GM19467 (cell line): ENCODE measurements around the gene EMP3.

Experiments
- ATAC-seq: cut with Tn5 transposase; IDR thresholded peaks from one replicate; pipeline ENCODE4 v1.9.1; 2021; ENCODE audit warnings: mild to moderate bottlenecking, moderate library complexity; ENCODE audit not compliant: unreplicated experiment

EMP3 gene

GRCh38 chr19:48342841-48343540 is 17.6 kb downstream of the EMP3 start:
- ATAC-seq, result no peak

GRCh38 chr19:48344892-48345291 is 19.5 kb downstream of the EMP3 start:
- no peak for ATAC-seq

GRCh38 chr19:48346191-48346590 is 20.8 kb downstream of the EMP3 start:
- no peak for ATAC-seq

- no peak for ATAC-seq
Observed at GRCh38 chr19:48348045-48348444, 22.7 kb downstream of the EMP3 start.

GRCh38 chr19:48348737-48349136 is 23.4 kb downstream of the EMP3 start:
- ATAC-seq, result no peak

GRCh38 chr19:48350856-48351255 is 25.5 kb downstream of the EMP3 start:
- ATAC-seq, result no peak

- no peak for ATAC-seq
Observed at GRCh38 chr19:48351341-48351752, 26.0 kb downstream of the EMP3 start.

- ATAC-seq, result no peak
Observed at GRCh38 chr19:48353677-48354076, 28.3 kb downstream of the EMP3 start.

- ATAC-seq, result no peak
Observed at GRCh38 chr19:48354332-48354992, 29.1 kb downstream of the EMP3 start.

- no peak for ATAC-seq
Observed at GRCh38 chr19:48355365-48355954, 30.1 kb downstream of the EMP3 start.

GRCh38 chr19:48359123-48359522 is 33.8 kb downstream of the EMP3 start:
- no peak for ATAC-seq

- no peak for ATAC-seq
Observed at GRCh38 chr19:48361912-48362311, 36.6 kb downstream of the EMP3 start.

GRCh38 chr19:48362716-48363499 is 37.6 kb downstream of the EMP3 start:
- ATAC-seq, result peak; percentile 43

- ATAC-seq, result peak; percentile 8
Observed at GRCh38 chr19:48363500-48363809, 38.1 kb downstream of the EMP3 start.

- peak; percentile 77 for ATAC-seq
Observed at GRCh38 chr19:48363810-48364597, 38.7 kb downstream of the EMP3 start, which contains the start of the genes SYNGR4 and TMEM143. Gene SYNGR4 (plus strand): TSS chr19:48364367. CDS start chr19:48365843, 1,476 bp downstream. Gene TMEM143 (minus strand): TSS chr19:48363940. CDS start chr19:48363920, 20 bp downstream.

- no peak for ATAC-seq
Observed at GRCh38 chr19:48364598-48365348, 39.4 kb downstream of the EMP3 start.

GRCh38 chr19:48365602-48366001 is 40.2 kb downstream of the EMP3 start:
- ATAC-seq, result no peak

- no peak for ATAC-seq
Observed at GRCh38 chr19:48367855-48368254, 42.5 kb downstream of the EMP3 start.

GRCh38 chr19:48368936-48369335 is 43.6 kb downstream of the EMP3 start:
- ATAC-seq, result no peak

- ATAC-seq, result no peak
Observed at GRCh38 chr19:48370955-48371354, 45.6 kb downstream of the EMP3 start.
